Endothelial cell of umbilical vein (primary cell): Measurements from ENCODE around the gene CYP11A1. TPM values are rescaled to one million over a fixed set of nuclear protein-coding genes. Genes with fewer than 3 reads are reported as not detected.

Source experiments
- BruUV-seq: library from RNA; stranded (reverse); fragments of 400-500 nt; replicated peaks from 2 replicates; lab custom pipeline; 2021; lab: Mats Ljungman, UMichigan
- CTCF ChIA-PET: fragments of 300-600, 350-600 bp; sonication (Branson Sonifier 250); formaldehyde crosslinking; loops from one replicate; lab custom pipeline; 2021; ENCODE audit warnings: antibody characterized with exemption, inconsistent platforms; lab: Charles Lee
- POLR2A ChIA-PET: fragments of 300-600, 350-600 bp; sonication (Branson Sonifier 250); formaldehyde crosslinking; loops from one replicate; lab custom pipeline; 2021; ENCODE audit warnings: antibody characterized with exemption, inconsistent platforms; lab: Charles Lee
- DNase-seq: peaks from one replicate; pipeline ENCODE4 v3.0.0-alpha.2; 2011; ENCODE audit warnings: low read depth, low spot score
- FAIRE-seq: peaks from 2 replicates; lab custom pipeline; 2011; peaks lifted over from hg19 to GRCh38; lab: Jason Lieb, UNC
- H2AFZ ChIP-seq: 2 replicates; pipeline ENCODE4 v1.6.0; 2012; ENCODE audit warnings: low read depth, low read length, control low read depth, inconsistent platforms
- H3K27ac ChIP-seq: 2 replicates; pipeline ENCODE4 v1.5.1; 2011; ENCODE audit warnings: low read depth, mild to moderate bottlenecking, control low read depth, low read length, moderate library complexity; ENCODE audit not compliant: insufficient read depth
- H3K27me3 ChIP-seq, 2 experiments: 2 replicates each; pipeline versions ENCODE4 v1.6.0 to v1.6.1; 2011; ENCODE audit warnings: low read length in 2 of 2, mixed read lengths in 1 of 2; ENCODE audit not compliant: control insufficient read depth in 2 of 2, insufficient read depth in 2 of 2
- H3K36me3 ChIP-seq, 2 experiments: 2 replicates in 1 of 2; 3 replicates in 1 of 2; pipeline ENCODE4 v1.5.1; 2011; ENCODE audit warnings: low read length in 2 of 2, mild to moderate bottlenecking in 1 of 2, moderate library complexity in 1 of 2; ENCODE audit not compliant: control insufficient read depth in 2 of 2, insufficient read depth in 2 of 2; ENCODE audit errors: extremely low read depth in 1 of 2
- H3K4me1 ChIP-seq: 3 replicates; pipeline ENCODE4 v1.5.1; 2011; ENCODE audit warnings: mild to moderate bottlenecking, low read length; ENCODE audit not compliant: control insufficient read depth, insufficient read depth; ENCODE audit errors: extremely low read depth
- H3K4me2 ChIP-seq: 2 replicates; pipeline ENCODE4 v1.6.1; 2011; ENCODE audit warnings: low read length, control low read depth, mixed read lengths; ENCODE audit not compliant: insufficient read depth
- H3K4me3 ChIP-seq, 3 experiments: fragments of 200-600 bp in 1 of 3; sonication (generic), shearing (Covaris generic) in 1 of 3; replicated peaks in 1 of 3; 2 replicates each; pipeline ENCODE4 v1.5.1; 2011 to 2016; ENCODE audit warnings: control low read depth in 3 of 3, low read length in 3 of 3, mild to moderate bottlenecking in 2 of 3, inconsistent platforms in 1 of 3, low read depth in 1 of 3, moderate library complexity in 1 of 3; ENCODE audit not compliant: insufficient read depth in 1 of 3
- H3K79me2 ChIP-seq: 2 replicates; pipeline ENCODE4 v1.6.0; 2012; ENCODE audit warnings: low read length, inconsistent platforms; ENCODE audit not compliant: control insufficient read depth, insufficient read depth
- H3K9ac ChIP-seq: replicated peaks from 2 replicates; pipeline ENCODE3; 2011; ENCODE audit warnings: low read length, control low read depth; ENCODE audit not compliant: insufficient read depth; ENCODE audit errors: extremely low read depth
- H3K9me1 ChIP-seq: replicated peaks from 3 replicates; pipeline ENCODE4 v1.6.0; 2011; ENCODE audit warnings: mild to moderate bottlenecking, low read length; ENCODE audit not compliant: control insufficient read depth, insufficient read depth; ENCODE audit errors: extremely low read depth
- H3K9me3 ChIP-seq: replicated peaks from 2 replicates; pipeline ENCODE4 v1.5.1; 2012; ENCODE audit warnings: low read length, inconsistent platforms; ENCODE audit not compliant: control insufficient read depth, insufficient read depth
- H4K20me1 ChIP-seq: replicated peaks from 2 replicates; pipeline ENCODE3; 2011; ENCODE audit warnings: mild to moderate bottlenecking, low read length; ENCODE audit not compliant: control insufficient read depth, insufficient read depth; ENCODE audit errors: extremely low read depth
- EZH2 ChIP-seq: IDR thresholded peaks from 2 replicates; pipeline ENCODE4 v1.6.1; 2012; ENCODE audit warnings: borderline replicate concordance, low read depth, mild to moderate bottlenecking, moderate library complexity, low read length, inconsistent platforms; ENCODE audit not compliant: severe bottlenecking
- FOS ChIP-seq: IDR thresholded peaks from 2 replicates; pipeline ENCODE4 v1.6.1; 2011; ENCODE audit warnings: mild to moderate bottlenecking, low read length, moderate library complexity, borderline replicate concordance; ENCODE audit not compliant: insufficient read depth
- GATA2 ChIP-seq: IDR thresholded peaks from 2 replicates; pipeline ENCODE4 v1.7.0; 2011; ENCODE audit warnings: low read depth, mild to moderate bottlenecking, moderate library complexity, mixed read lengths, low read length; ENCODE audit not compliant: insufficient read length, insufficient read depth
- JUN ChIP-seq: IDR thresholded peaks from 2 replicates; pipeline ENCODE4 v1.6.1; 2011; ENCODE audit warnings: borderline replicate concordance, low read depth; ENCODE audit not compliant: insufficient read length, insufficient read depth
- MYC ChIP-seq: IDR thresholded peaks from one replicate; pipeline ENCODE4 v1.6.1; 2011; ENCODE audit warnings: mild to moderate bottlenecking, low read depth, low read length
- POLR2A ChIP-seq: IDR thresholded peaks from 2 replicates; pipeline ENCODE4 v1.6.1; 2012; ENCODE audit warnings: low read depth, mild to moderate bottlenecking, control low read depth, low read length
- POLR2AphosphoS5 ChIP-seq: IDR thresholded peaks from 2 replicates; pipeline ENCODE4 v1.6.1; 2012; ENCODE audit warnings: low read depth, mild to moderate bottlenecking, control low read depth, low read length, moderate library complexity; ENCODE audit not compliant: insufficient read depth
- dilution Hi-C: fragments of 300-500 bp; cut with MboI; formaldehyde crosslinking; loops from one replicate; pipeline ENCODE4 v1.15.0; 2019; ENCODE audit warnings: low sequenced_read_pairs; ENCODE audit not compliant: extremely low pct_ligation_motif_present
- intact Hi-C: fragments of 100-400 bp; cut with micrococcal nuclease; formaldehyde crosslinking; loops from one replicate; pipeline ENCODE4 v1.10.0; 2022
- polyA plus RNA-seq, 4 experiments: library from polyadenylated mRNA; depleted of rRNA in 3 of 4; stranded (reverse) in 3 of 4; unstranded in 1 of 4; fragments of >200 nt; gene quantifications; 2 replicates each; pipeline versions ENCODE4 v1.2.1 to v1.2.3, GENCODE V29; 2011 to 2012; ENCODE audit warnings: missing spikeins in 1 of 4
- total RNA-seq: library from RNA; stranded (reverse); gene quantifications from 2 replicates; pipeline ENCODE4 v1.2.3, GENCODE V29; 2021
- TF ChIP-seq, protein P1 (sequence below), 2 donors: IDR thresholded peaks; 1 replicate in 1 of 2; 2 replicates in 1 of 2; pipeline ENCODE4 v1.5.1; 2011; ENCODE audit warnings: low read length in 2 of 2, mild to moderate bottlenecking in 2 of 2, moderate library complexity in 2 of 2, control low read depth in 1 of 2, inconsistent platforms in 1 of 2, low read depth in 1 of 2; ENCODE audit not compliant: insufficient read depth in 1 of 2; ENCODE audit errors: extremely low read depth in 1 of 2
- TF ChIP-seq, protein P2 (sequence below): IDR thresholded peaks from 2 replicates; pipeline ENCODE4 v1.6.1; 2011; ENCODE audit not compliant: insufficient read depth, insufficient read length

The CYP11A1 gene
- total and polyA plus RNA-seq, 2 donors (not counting 3 experiments of a cell fraction or from before 2014, with no cell fraction given), result 0.08 TPM; not detected in 1

DNA sequence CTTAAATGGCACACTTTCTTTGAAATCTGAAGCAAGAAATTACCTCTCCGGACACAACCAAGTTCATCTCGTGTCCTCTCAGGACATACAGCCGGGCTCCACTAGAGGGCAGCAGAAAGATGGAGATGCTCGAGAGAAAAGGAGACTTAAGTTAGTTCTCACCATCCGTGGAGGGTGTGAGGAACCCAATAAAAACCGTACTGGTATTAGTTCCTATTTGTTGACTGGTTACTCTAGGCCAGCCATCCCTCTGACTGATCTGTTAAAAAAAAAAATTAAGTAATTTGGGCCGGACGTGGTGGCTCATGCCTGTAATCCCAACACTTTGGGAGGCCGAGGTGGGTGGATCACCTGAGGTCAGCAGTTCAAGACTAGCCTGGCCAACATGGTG lies 7.9 kb upstream of the CYP11A1 start:
- peak; percentile 81 for DNase-seq
- ChIA-PET POLR2A (no interaction called here), CTCF (interaction anchor here (0.9 to 7.9 kb wide), 8 partner anchors 10 to 396 kb away, joined by 3 to 60 read pairs (median 4); partner anchors contain the start of gene SEMA7A)
- H3K4me2 ChIP-seq, result no peak overlapping the region
- dilution Hi-C loops (no loop called here), intact Hi-C loops (loop anchor here (1.0 kb wide), 3 partner anchors 58 to 393 kb away; partner anchors contain the start of gene SEMA7A)
- no peak overlapping the region for H3K27ac ChIP-seq
- TF ChIP-seq MYC, result no peak
- TF ChIP-seq GATA2, result no peak
- TF ChIP-seq, protein P1, sequence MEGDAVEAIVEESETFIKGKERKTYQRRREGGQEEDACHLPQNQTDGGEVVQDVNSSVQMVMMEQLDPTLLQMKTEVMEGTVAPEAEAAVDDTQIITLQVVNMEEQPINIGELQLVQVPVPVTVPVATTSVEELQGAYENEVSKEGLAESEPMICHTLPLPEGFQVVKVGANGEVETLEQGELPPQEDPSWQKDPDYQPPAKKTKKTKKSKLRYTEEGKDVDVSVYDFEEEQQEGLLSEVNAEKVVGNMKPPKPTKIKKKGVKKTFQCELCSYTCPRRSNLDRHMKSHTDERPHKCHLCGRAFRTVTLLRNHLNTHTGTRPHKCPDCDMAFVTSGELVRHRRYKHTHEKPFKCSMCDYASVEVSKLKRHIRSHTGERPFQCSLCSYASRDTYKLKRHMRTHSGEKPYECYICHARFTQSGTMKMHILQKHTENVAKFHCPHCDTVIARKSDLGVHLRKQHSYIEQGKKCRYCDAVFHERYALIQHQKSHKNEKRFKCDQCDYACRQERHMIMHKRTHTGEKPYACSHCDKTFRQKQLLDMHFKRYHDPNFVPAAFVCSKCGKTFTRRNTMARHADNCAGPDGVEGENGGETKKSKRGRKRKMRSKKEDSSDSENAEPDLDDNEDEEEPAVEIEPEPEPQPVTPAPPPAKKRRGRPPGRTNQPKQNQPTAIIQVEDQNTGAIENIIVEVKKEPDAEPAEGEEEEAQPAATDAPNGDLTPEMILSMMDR (IDR thresholded peaks at IDR 0.05; ENCODE audit: extremely low read depth in 1 of 2, insufficient read depth in 1 of 2, low read depth in 1 of 2, low read length in 2 of 2), result peak; percentile 81 to 90
- no peaks in the 10 kb centered on the region for H3K36me3 ChIP-seq
- no TSS peak for BruUV-seq
- no peak overlapping the region for H3K9ac ChIP-seq
- H3K4me3 ChIP-seq, result no peak overlapping the region
- H4K20me1 ChIP-seq, result no peaks in the 10 kb centered on the region
- H3K4me1 ChIP-seq, result peaks cover 11% of the 10 kb centered on the region
- peaks cover 11 to 24% of the 10 kb centered on the region in 2 experiments for H3K27me3 ChIP-seq
- H3K9me3 ChIP-seq, result no peaks in the 10 kb centered on the region
- no peaks in the 10 kb centered on the region for H3K79me2 ChIP-seq
- no peaks in the 10 kb centered on the region for H3K9me1 ChIP-seq
- peak overlapping the region; percentile 28 for H2AFZ ChIP-seq
- FAIRE-seq, result peak; percentile 85

DNA sequence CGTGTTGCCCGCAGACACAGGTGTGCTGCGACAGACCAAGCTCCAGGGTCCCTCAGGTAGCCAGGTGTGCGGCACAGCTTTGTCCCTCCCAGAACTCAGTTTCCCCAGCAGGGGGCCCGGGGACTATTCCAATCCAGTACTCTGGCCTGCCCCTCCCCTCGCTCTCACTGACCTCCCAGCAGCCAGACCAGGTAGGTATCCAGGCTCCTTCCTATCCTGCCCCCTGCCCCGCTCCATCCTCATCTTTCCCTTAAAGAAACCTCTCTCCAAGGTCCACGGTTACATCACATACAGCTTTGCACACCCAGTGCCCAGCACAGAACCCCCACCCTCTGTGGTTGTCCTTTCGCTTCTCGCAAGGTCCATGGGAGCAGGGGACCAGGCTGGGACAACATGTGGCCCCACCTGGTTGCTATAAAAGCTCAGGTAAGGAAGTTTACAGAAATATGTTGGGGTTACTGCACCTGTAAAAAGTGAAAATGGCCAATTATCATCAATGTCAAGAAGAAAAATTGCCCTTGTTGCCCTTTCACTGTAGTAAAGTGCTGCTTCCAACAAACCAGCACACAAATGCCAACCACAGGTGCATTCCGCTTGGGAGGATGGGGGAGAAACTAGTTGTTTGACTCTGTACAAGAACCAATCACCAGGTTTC lies 7.3 kb upstream of the CYP11A1 start:
- Histone ChIP-seq H3K4me2 (peak overlapping the region; percentile 79), H3K9me3 (no peaks in the 10 kb centered on the region), H3K27ac (no peak overlapping the region), H3K9ac (no peak overlapping the region), H3K79me2 (no peaks in the 10 kb centered on the region), H3K27me3 (peaks cover 11 to 24% of the 10 kb centered on the region in 2 experiments), H3K36me3 (no peaks in the 10 kb centered on the region), H3K9me1 (no peaks in the 10 kb centered on the region), H3K4me3 (no peak overlapping the region), H2AFZ (peak overlapping the region; percentile 52), H3K4me1 (peaks cover 11% of the 10 kb centered on the region), H4K20me1 (no peaks in the 10 kb centered on the region)
- ChIA-PET POLR2A (no interaction called here), CTCF (interaction anchor here (0.6 to 7.9 kb wide), 8 partner anchors 10 to 395 kb away, joined by 3 to 60 read pairs (median 6); partner anchors contain the start of gene SEMA7A)
- DNase-seq, result no peak
- intact Hi-C loops, result loop anchor here (1.0 kb wide), 6 partner anchors 59 to 394 kb away; partner anchors contain the start of gene SEMA7A
- BruUV-seq, result no TSS peak
- TF ChIP-seq JUN (no peak), POLR2AphosphoS5 (no peak), POLR2A (no peak), GATA2 (no peak), EZH2 (no peak), FOS (no peak), MYC (no peak)
- TF ChIP-seq, protein P2, sequence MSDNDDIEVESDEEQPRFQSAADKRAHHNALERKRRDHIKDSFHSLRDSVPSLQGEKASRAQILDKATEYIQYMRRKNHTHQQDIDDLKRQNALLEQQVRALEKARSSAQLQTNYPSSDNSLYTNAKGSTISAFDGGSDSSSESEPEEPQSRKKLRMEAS, result no peak
- TF ChIP-seq, protein P1 (IDR thresholded peaks at IDR 0.05; ENCODE audit: extremely low read depth in 1 of 2, insufficient read depth in 1 of 2, low read depth in 1 of 2, low read length in 2 of 2), result no peak
- dilution Hi-C loops, result no loop called here
- FAIRE-seq, result no peak
